Fibroblast of mammary gland (primary cell): ENCODE results near the gene CNIH4.
"Not testable (repeated sequence)": the region's sequence is repeated elsewhere in the genome, so short reads cannot be mapped to it uniquely, and the experiment has no call there.

Source experiments
- DNase-seq: peaks from one replicate; pipeline ENCODE4 v3.0.0-alpha.2; 2010; ENCODE audit warnings: low read depth
- H3K4me3 ChIP-seq: 2 replicates; pipeline ENCODE4 v1.5.1; 2011; ENCODE audit warnings: low read depth, mild to moderate bottlenecking, low read length, moderate library complexity; ENCODE audit not compliant: control insufficient read depth
- TF ChIP-seq, protein P1 (sequence below): conservative IDR thresholded peaks from 2 replicates; pipeline ENCODE4 v1.5.1; 2011; ENCODE audit warnings: low read depth, low read length, inconsistent platforms; ENCODE audit not compliant: control insufficient read depth, insufficient read depth

The CNIH4 gene

GRCh38 chr1:224356685-224357625, at the start of gene CNIH4:
TSS of gene CNIH4 (plus strand) at chr1:224356879. CDS start at chr1:224356925, 46 bp downstream.
- DNase-seq: peak; percentile 94
- peak within 1 kb of the TSS; percentile 76 for H3K4me3 ChIP-seq
- TF ChIP-seq, protein P1, sequence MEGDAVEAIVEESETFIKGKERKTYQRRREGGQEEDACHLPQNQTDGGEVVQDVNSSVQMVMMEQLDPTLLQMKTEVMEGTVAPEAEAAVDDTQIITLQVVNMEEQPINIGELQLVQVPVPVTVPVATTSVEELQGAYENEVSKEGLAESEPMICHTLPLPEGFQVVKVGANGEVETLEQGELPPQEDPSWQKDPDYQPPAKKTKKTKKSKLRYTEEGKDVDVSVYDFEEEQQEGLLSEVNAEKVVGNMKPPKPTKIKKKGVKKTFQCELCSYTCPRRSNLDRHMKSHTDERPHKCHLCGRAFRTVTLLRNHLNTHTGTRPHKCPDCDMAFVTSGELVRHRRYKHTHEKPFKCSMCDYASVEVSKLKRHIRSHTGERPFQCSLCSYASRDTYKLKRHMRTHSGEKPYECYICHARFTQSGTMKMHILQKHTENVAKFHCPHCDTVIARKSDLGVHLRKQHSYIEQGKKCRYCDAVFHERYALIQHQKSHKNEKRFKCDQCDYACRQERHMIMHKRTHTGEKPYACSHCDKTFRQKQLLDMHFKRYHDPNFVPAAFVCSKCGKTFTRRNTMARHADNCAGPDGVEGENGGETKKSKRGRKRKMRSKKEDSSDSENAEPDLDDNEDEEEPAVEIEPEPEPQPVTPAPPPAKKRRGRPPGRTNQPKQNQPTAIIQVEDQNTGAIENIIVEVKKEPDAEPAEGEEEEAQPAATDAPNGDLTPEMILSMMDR: no peak

GRCh38 chr1:224308064-224308463, 48.6 kb upstream of the CNIH4 start:
- DNase-seq: no peak
- H3K4me3 ChIP-seq: no peak overlapping the region
- TF ChIP-seq, protein P1: no peak

DNA sequence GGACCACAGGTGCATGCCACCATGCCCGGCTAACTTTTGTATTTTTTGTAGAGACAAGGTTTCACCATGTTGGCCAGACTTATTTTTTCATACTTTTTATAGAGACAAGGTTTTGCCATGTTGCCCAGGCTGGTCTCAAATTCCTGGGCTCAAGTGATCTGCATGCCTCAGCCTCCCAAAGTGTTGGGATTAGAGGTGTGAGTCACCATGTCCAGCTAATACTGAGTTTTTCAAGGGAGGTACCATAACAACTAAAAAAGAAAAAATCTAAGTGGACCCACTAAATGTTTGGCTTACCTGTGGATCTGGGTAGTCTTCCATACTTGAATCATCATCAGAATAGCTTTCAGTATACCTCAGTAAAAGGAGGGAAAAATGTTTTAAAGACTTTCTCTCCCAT, 45.2 kb upstream of the CNIH4 start:
- DNase-seq, H3K4me3 ChIP-seq: not testable (repeated sequence)

DNA sequence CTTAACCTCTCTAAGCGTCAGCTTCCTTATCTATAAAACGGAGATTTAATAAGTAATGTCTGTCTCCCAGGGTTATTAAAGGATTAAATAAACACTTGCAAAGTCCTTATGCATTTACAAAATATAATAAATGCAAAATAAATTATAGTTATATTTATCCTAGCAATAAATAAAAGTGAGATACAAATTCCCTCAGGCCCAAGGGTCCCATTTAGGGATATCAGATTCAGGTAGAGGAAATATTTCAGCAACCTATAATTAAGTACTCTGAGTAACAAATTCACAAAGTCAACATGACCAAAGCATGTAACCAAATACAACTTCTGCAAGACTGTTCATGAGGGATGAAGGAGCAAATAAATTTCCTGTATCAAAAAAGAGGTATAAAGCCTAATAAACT, 44.7 kb upstream of the CNIH4 start:
- TF ChIP-seq, protein P1: no peak
- no peak for DNase-seq

GRCh38 chr1:224317383-224318045, 39.2 kb upstream of the CNIH4 start:
- DNase-seq: no peak
- no peak overlapping the region for H3K4me3 ChIP-seq
- TF ChIP-seq, protein P1: no peak

More for the DNA sequence above, 44.7 kb upstream of the CNIH4 start:
- H3K4me3 ChIP-seq: no peak overlapping the region

DNA sequence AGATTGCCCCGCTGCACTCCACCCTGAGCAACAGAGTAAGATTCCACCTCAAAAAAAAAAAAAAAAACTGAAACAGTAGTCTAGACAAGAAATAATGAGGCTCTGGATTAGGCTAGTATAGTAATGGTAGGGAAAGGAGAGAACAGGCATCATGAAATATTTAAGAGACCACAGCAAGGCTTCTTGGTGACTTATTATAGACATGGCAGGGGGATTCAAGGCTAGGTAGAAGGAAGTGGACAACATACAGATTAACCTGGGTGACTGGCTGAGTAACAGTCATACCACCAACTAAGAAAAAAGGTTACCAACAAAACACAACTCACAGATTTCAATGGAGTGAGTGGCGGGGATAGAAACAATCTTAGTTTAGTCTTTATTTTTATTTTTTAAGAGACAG, 35.0 kb upstream of the CNIH4 start:
- no peak overlapping the region for H3K4me3 ChIP-seq
- TF ChIP-seq, protein P1: no peak
- DNase-seq: no peak

DNA sequence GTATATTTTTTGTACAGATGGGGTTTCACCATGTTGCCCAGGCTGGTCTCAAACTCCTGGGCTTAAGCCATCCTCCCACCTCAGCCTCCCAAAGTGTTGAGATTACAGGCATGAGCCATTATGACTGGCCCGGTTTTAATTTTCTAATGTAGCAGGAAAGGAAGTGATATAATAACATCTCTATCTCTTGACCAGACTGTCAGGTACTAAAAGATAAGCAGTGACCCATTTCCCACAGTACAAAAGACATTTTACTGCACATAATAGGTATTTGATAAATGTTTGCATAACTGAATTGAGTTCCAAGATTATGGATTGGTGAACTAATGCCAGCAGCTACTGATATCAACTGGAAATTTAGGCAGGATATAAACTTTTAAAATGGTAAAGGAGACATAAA, 30.7 kb upstream of the CNIH4 start:
- no peak overlapping the region for H3K4me3 ChIP-seq
- no peak for DNase-seq
- TF ChIP-seq, protein P1: no peak
